Renal cortex interstitium (tissue), 11 donors: Measurements from ENCODE around the gene TRIM31. TPM values are rescaled to one million over a fixed set of nuclear protein-coding genes. Genes with fewer than 3 reads are reported as not detected.
"Not testable (repeated sequence)": the region's sequence is repeated elsewhere in the genome, so short reads cannot be mapped to it uniquely, and the experiment has no call there.

Experiments used
- DNase-seq, 11 donors: peaks; one replicate each; pipeline ENCODE4 v3.0.0-alpha.2; 2013; ENCODE audit warnings: low read depth in 9 of 11, low spot score in 4 of 11; ENCODE audit errors: extremely low read depth in 1 of 11
- polyA plus RNA-seq, 3 donors: library from polyadenylated mRNA; unstranded; fragments of 120-200 nt; gene quantifications; one replicate each; pipeline ENCODE4 v1.2.1, GENCODE V29; 2013; ENCODE audit not compliant: insufficient read length in 3 of 3

TRIM31 gene
- polyA plus RNA-seq, 3 donors, result 0.09 TPM; not detected in 2

- DNase-seq, result no peak
Observed at GRCh38 chr6:30150671-30151395, 37.9 kb upstream of the TRIM31 start.

DNA sequence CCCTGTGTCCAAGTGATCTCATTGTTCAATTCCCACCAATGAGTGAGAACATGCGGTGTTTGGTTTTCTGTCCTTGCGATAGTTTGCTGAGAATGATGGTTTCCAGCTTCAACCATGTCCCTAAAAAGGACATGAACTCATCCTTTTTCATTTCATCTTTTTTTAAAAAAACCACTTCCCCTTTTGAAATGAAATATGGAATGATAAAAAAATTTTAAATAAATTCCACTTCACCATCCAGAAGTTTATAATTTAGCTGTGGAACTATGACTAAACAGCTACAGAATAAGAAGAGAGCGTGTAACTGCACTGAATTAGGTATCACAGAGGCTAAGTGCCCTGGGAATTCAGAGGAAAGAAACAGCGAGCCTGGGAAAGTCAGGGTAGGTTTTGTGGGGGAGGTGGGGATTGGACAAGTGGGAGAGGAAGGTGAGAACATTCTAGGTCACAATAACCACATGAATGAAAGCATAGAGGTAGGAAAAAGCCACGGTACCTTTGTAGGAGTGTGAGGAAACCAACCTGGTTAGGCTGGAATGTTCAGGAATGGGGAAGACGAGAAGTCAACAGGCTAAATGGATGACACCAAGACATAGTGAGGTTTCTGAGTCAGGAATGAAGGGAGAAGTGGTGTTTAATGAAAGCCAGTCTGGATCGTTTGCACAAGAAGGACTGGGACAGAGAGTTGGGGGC lies 37.1 kb upstream of the TRIM31 start:
- no peak for DNase-seq

DNA sequence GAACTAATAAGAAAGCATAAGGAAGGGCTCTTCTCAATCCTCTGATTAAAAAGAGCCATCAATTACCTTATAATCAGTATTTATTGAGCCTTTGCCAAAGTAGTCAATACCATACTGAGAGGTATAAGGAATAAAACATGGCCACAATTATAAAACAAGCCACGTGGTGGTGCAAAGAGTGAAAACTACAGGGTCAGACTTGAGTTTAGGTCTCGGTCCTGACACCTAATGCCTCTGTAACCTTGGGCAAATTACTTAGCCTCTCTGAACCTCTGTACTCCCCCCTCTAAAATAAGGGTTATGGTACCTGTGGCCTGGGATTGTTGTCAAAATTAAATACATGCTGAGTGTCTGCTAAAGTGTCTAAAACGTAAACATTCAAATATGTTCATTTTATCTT lies 36.3 kb upstream of the TRIM31 start:
- no peak for DNase-seq

- DNase-seq, result no peak
Observed at GRCh38 chr6:30147096-30147495, 34.2 kb upstream of the TRIM31 start.

- DNase-seq, result no peak
Observed at GRCh38 chr6:30145818-30146217, 32.9 kb upstream of the TRIM31 start.

- no peak for DNase-seq
Observed at GRCh38 chr6:30144811-30145210, 31.9 kb upstream of the TRIM31 start.

GRCh38 chr6:30143780-30144179 lies 30.9 kb upstream of the TRIM31 start:
- no peak for DNase-seq

DNA sequence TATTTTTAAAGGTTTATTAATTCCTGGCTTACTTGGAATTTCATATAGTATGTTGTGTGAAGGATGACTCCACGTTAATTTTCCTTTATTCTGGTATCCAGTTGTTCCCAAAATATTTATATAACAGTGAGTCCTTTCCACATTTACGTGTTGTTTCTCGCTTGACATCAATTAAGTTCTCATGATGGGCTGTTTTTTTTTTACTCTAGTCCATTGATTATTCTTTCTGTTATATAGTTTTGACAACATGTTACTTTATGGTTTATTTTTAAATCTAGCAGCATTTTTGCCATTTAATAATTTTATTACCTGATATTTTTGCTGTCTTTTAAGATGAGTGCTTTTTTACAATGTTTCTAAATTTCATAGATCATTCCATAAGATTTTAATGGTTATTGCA lies 29.8 kb upstream of the TRIM31 start:
- DNase-seq, result no peak

DNA sequence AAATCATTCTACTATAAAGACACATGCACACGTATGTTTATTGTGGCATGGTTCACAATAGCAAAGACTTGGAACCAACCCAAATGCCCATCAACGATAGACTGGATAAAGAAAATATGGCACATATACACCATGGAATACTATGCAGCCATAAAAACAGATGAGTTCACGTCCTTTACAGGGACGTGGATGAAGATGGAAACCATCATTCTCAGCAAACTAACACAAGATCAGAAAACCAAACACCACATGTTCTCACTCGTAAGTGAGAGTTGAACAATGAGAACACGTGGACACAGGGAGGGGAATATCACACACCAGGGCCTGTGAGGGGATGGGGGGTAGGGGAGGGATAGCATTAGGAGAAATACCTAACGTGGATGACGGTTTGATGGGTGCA lies 27.4 kb upstream of the TRIM31 start:
- not testable (repeated sequence) for DNase-seq

- no peak for DNase-seq
Observed at GRCh38 chr6:30136570-30137286, 23.8 kb upstream of the TRIM31 start.

GRCh38 chr6:30135757-30136156 lies 22.9 kb upstream of the TRIM31 start, which contains the start of gene TRIM40:
Gene TRIM40, plus strand, starts transcription at chr6:30136140. Its CDS starts 897 bp downstream, at chr6:30137037.
- no peak for DNase-seq

GRCh38 chr6:30135147-30135546 lies 22.3 kb upstream of the TRIM31 start:
- DNase-seq, result no peak

GRCh38 chr6:30131947-30132497 lies 19.1 kb upstream of the TRIM31 start:
- no peak for DNase-seq

- DNase-seq, result peak; percentile 53 to 80 (median 72)
Observed at GRCh38 chr6:30130887-30131862, 18.3 kb upstream of the TRIM31 start.

GRCh38 chr6:30130179-30130679 lies 17.3 kb upstream of the TRIM31 start:
- no peak for DNase-seq

- no peak for DNase-seq
Observed at GRCh38 chr6:30129265-30130178, 16.6 kb upstream of the TRIM31 start.
